ENCODE measurements around the gene FOXP1. TPM values are rescaled to one million over a fixed set of nuclear protein-coding genes. Genes with fewer than 3 reads are reported as not detected.

FOXP1 gene
- total RNA-seq, 1 donor = 195 TPM

DNA sequence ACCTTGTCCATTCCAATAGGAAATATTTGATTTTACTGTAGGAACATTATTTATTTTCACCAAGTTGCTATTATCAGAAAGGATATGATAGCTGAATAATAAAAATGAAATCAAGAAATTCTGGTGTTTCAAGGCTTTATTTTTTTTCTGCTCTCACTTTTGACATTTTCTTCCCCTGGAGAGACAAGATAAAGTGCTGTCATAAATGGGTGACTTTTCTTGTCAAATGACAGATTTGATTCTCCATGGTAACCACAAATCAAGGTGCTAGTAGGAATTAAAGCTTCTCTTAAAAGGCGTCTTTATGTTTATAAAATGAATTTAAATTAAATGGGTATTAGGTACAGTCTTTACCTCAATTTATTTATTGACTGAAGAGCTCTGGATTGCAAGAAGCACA lies 124.6 kb downstream of the FOXP1 start:
- Histone ChIP-seq H2AFZ (ENCODE audit: low read length) (no peak overlapping the region), H4K20me1 (ENCODE audit: insufficient read depth, low read length) (peaks cover 43% of the 10 kb centered on the region), H3K4me1 (ENCODE audit: insufficient read depth, low read length) (peaks cover 16% of the 10 kb centered on the region), H3K9me3 (ENCODE audit: low read depth, low read length) (no peaks in the 10 kb centered on the region), H3K79me2 (ENCODE audit: insufficient read depth, low read length) (peaks cover 87% of the 10 kb centered on the region), H3K4me3 (ENCODE audit: insufficient read depth, low read length) (no peak overlapping the region), H3K36me3 (ENCODE audit: insufficient read depth, low read length) (no peaks in the 10 kb centered on the region), H3K4me2 (ENCODE audit: insufficient read depth, low read length) (no peak overlapping the region), H3K27me3 (ENCODE audit: insufficient read depth, low read length) (no peaks in the 10 kb centered on the region), H3K27ac (ENCODE audit: low read depth, low read length) (no peak overlapping the region)
- no peak for DNase-seq (ENCODE audit: insufficient read length, low spot score, missing footprints)
- TF ChIP-seq CTCF (IDR thresholded peaks at IDR 0.05; ENCODE audit: extremely low read depth, low read depth, low read length) = no peak

DNA sequence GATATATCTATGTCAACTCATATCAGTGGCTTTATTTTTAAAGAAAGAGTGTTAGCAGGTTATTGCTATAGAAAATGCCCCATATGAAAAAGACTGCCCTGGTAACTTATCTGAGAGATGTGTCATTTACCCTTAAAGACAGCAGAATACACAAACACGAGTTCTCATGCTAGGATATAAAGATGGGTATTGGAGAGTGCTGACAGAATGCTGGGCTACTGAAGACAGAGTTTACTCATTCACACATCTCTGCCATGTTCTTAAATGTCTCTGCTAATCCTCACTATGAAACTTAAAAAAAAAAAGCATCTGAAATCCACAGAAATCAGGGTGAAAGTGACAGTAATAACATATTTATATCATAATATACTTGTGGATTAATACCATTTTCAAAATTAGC lies 126.7 kb downstream of the FOXP1 start:
- peak overlapping the region; percentile 84 for H3K4me2 ChIP-seq (ENCODE audit: insufficient read depth, low read length)

DNA sequence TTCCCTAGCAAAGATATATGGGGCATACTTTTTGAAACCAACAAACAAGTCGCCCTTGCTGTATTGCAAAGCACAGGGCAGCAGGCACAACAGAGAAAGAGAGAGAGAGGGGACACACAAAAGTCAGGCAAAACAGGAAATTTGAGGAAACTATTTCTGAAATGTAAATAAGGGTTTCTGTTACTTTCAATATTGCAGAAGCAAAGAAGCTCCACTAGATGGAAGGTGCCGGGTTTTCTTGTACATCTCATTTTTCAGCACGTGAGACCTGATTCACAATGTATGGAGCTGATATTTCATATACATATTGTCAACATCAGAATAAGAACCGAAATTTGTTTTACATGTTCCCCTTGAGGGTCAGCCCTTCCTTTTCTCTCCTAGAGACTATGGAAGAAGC lies 127.4 kb downstream of the FOXP1 start:
- DNase-seq (ENCODE audit: insufficient read length, low spot score, missing footprints) = no peak
- Histone ChIP-seq H4K20me1 (ENCODE audit: insufficient read depth, low read length) (peaks cover 30% of the 10 kb centered on the region), H2AFZ (ENCODE audit: low read length) (peak overlapping the region; percentile 49), H3K4me2 (ENCODE audit: insufficient read depth, low read length) (peak overlapping the region; percentile 84), H3K4me3 (ENCODE audit: insufficient read depth, low read length) (peak overlapping the region; percentile 51), H3K27ac (ENCODE audit: low read depth, low read length) (no peak overlapping the region), H3K79me2 (ENCODE audit: insufficient read depth, low read length) (peaks cover 92% of the 10 kb centered on the region), H3K9me3 (ENCODE audit: low read depth, low read length) (no peaks in the 10 kb centered on the region), H3K27me3 (ENCODE audit: insufficient read depth, low read length) (no peaks in the 10 kb centered on the region), H3K36me3 (ENCODE audit: insufficient read depth, low read length) (peaks cover 3% of the 10 kb centered on the region), H3K4me1 (ENCODE audit: insufficient read depth, low read length) (peaks cover 16% of the 10 kb centered on the region)
- TF ChIP-seq CTCF (IDR thresholded peaks at IDR 0.05; ENCODE audit: extremely low read depth, low read depth, low read length) = peak; percentile 30

More for the DNA sequence above, 126.7 kb downstream of the FOXP1 start:
- Histone ChIP-seq H3K27me3 (ENCODE audit: insufficient read depth, low read length) (no peaks in the 10 kb centered on the region), H3K9me3 (ENCODE audit: low read depth, low read length) (no peaks in the 10 kb centered on the region), H3K4me3 (ENCODE audit: insufficient read depth, low read length) (peak overlapping the region; percentile 51), H3K27ac (ENCODE audit: low read depth, low read length) (no peak overlapping the region), H3K79me2 (ENCODE audit: insufficient read depth, low read length) (peaks cover 90% of the 10 kb centered on the region), H4K20me1 (ENCODE audit: insufficient read depth, low read length) (peaks cover 30% of the 10 kb centered on the region), H3K36me3 (ENCODE audit: insufficient read depth, low read length) (peaks cover 3% of the 10 kb centered on the region), H2AFZ (ENCODE audit: low read length) (no peak overlapping the region), H3K4me1 (ENCODE audit: insufficient read depth, low read length) (peaks cover 16% of the 10 kb centered on the region)
- no peak for TF ChIP-seq CTCF (IDR thresholded peaks at IDR 0.05; ENCODE audit: extremely low read depth, low read depth, low read length)
- peak; percentile 66 for DNase-seq (ENCODE audit: insufficient read length, low spot score, missing footprints)

DNA sequence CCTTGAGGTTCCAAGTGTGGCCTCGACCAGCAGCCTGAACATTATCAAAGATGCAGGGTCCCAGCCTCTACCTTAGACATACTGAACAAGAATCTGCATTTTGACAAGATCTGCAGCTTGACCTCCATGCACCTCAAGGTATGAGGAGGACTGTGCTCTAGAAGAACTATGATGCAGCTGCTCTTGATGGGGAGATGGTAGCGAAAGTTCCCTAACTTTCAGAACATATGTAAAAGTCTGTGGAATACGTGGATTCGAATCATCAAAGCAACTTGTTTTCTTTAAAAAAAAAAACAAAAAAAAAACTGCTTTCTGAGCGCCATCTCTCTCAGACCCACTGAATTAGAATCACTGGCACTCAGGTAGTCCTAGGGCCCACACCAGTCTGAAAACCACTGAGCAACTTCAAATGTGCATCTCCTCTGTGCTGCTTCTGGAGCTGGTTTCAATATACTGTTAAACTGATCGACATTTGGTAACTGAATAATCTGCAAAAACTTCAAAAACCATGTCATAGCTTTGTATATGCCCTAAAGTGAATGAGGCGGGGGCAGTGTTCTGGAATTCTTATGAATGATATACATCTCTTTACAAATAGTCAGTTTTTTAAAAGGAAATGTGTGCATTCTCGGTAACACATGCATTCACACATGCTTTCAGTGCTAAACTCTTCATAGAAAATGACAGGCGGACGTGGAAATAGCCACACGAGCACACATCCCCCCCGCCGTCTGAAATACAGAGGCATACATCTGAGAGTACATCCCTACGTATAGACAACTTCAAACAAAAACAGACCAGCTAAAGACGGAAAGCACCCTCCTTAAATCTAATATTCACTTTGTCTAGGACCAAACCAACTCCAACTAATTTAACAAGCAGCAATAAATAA lies 128.8 kb downstream of the FOXP1 start:
- Histone ChIP-seq H2AFZ (ENCODE audit: low read length) (no peak overlapping the region), H3K4me3 (ENCODE audit: insufficient read depth, low read length) (no peak overlapping the region), H3K36me3 (ENCODE audit: insufficient read depth, low read length) (peaks cover 3% of the 10 kb centered on the region), H3K79me2 (ENCODE audit: insufficient read depth, low read length) (peaks cover 97% of the 10 kb centered on the region), H4K20me1 (ENCODE audit: insufficient read depth, low read length) (peaks cover 35% of the 10 kb centered on the region), H3K4me1 (ENCODE audit: insufficient read depth, low read length) (peaks cover 16% of the 10 kb centered on the region), H3K9me3 (ENCODE audit: low read depth, low read length) (no peaks in the 10 kb centered on the region), H3K27ac (ENCODE audit: low read depth, low read length) (no peak overlapping the region), H3K4me2 (ENCODE audit: insufficient read depth, low read length) (no peak overlapping the region), H3K27me3 (ENCODE audit: insufficient read depth, low read length) (no peaks in the 10 kb centered on the region)
- no peak for TF ChIP-seq CTCF (IDR thresholded peaks at IDR 0.05; ENCODE audit: extremely low read depth, low read depth, low read length)
- no peak for DNase-seq (ENCODE audit: insufficient read length, low spot score, missing footprints)
